NT2/D1 (cell line): ENCODE data around the gene SLC28A3.

Source experiments
- SUZ12 ChIP-seq: IDR thresholded peaks from 2 replicates; pipeline ENCODE4 v1.6.1; 2011; ENCODE audit not compliant: insufficient read length, insufficient read depth; ENCODE audit errors: extremely low read depth
- YY1 ChIP-seq: IDR thresholded peaks from 2 replicates; pipeline ENCODE4 v1.6.1; 2011; ENCODE audit not compliant: insufficient read length, insufficient read depth
- ZNF274 ChIP-seq: IDR thresholded peaks from 2 replicates; pipeline ENCODE4 v1.6.1; 2011; ENCODE audit warnings: mild to moderate bottlenecking, low read depth, low read length

GRCh38 chr9:84320231-84320630, 20.3 kb downstream of the SLC28A3 start:
- TF ChIP-seq YY1 (no peak), SUZ12 (no peak), ZNF274 (no peak)
